GM18519 (cell line): ENCODE data around the gene ASB6.
"Not testable (repeated sequence)": the region's sequence is repeated elsewhere in the genome, so short reads cannot be mapped to it uniquely, and the experiment has no call there.

Experiments used
- ATAC-seq: cut with Tn5 transposase; IDR thresholded peaks from one replicate; pipeline ENCODE4 v1.9.1; 2021; ENCODE audit warnings: mild to moderate bottlenecking, moderate library complexity; ENCODE audit not compliant: unreplicated experiment, low FRiP score

Gene ASB6

DNA sequence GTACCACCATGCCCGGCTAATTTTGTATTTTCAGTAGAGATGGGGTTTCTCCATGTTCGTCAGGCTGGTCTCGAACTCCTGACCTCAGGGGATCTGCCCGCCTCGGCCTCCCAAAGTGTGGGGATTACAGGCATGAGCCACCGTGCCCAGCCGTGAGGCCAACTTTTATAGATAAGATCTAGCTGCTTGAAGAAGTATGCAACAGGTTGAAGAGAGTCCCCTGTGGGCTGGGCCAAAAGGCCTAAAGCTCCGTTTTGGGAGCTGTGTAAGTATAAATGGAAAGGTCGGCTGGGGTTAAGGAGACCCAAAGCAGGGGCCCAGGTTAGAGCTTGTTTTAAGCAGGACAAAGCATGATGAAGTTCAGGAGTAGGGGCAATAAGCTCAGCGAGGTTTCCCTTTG is 49.2 kb downstream of the ASB6 start:
- not testable (repeated sequence) for ATAC-seq

DNA sequence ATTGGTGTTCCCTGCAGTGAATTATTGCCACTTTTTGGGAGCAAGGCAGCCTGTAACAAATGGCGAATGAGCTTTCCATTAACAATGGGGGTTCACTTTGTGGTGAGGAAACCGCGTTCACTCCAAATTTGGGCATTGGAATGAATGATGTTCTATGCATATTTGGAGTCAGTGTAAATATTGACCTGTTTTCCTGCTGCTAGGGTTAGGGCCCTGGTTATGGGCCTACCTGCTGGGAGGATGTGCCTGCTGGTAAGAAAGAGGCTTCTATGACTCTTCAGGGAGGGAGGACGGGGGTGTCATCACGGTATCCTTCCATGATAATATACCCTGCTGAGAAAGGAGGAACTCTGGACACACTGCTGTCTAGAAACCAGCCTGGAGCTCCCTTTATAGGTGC is 50.0 kb downstream of the ASB6 start:
- ATAC-seq = no peak

DNA sequence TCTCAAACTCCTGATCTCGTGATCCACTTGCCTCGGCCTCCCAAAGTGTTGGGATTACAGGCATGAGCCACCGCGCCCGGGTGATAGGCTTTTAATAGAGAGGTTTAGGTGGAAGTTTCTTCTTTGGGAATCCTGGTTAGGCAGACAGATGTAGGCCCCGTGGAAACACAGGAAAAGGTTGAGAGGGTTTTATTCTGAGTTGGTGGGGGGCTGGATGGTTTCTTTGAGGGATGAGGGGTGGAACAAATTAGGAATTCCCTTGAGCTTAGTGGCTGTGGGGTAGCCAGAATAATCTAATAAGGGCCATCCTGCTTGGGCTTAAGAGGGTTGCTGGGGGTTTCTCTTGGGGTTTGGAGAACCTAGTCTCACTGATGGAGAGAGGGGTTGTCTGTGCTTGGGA is 51.5 kb downstream of the ASB6 start:
- ATAC-seq = no peak

DNA sequence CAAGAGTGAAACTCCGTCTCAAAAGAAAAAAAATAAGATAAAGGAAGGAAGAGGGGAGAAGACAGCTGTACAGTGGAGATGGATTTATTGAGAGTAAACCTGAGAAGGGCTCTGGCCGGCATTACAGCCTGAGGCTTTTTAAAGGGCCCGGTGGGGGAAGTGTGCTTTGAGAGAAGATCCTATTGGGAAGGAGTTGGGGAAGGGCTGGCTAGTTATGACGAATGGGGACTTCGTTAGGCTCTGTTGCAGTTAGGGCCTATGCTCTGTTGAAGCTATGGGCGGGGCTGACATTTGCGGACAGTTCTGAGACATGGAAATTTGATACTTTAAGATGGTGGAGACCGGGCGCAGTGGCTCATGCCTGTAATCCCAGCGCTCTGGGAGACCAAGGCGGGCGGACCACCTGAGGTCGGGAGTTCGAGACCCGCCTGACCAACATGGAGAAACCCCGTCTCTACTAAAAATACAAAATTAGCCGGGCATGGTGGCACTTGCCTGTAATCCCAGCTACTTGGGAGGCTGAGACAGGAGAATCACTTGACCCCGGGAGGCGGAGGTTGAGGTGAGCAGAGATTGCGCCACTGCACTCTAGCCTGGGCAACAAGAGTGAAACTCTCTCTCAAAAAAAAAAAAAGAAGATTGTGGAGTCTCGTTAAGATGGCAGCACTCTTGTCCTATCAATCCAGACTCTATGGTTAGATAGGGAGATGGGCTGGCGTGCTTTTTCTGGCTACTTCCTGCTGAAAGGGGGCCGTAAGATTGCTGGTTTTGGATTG is 54.3 kb downstream of the ASB6 start:
- ATAC-seq = no peak

DNA sequence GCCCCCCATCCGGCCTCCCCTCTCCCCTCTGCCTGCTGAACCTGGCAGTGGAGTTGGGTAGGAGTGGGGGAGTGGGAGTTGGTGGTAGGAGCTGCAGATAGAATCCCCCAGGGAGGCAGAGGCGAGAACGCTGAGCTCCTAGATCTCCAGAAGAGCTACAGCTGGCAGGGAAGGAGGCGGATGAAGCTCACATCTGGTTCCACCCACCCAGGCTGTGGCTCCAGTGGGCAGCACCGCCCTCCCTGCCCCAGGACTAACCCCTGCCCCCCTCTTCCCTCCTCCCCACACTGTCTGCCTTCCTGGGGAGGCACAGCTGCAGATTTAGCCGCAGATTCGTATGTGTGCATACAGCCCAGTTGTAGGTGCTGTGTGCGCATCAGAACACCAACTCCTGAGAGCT is 55.3 kb downstream of the ASB6 start:
- ATAC-seq = no peak

DNA sequence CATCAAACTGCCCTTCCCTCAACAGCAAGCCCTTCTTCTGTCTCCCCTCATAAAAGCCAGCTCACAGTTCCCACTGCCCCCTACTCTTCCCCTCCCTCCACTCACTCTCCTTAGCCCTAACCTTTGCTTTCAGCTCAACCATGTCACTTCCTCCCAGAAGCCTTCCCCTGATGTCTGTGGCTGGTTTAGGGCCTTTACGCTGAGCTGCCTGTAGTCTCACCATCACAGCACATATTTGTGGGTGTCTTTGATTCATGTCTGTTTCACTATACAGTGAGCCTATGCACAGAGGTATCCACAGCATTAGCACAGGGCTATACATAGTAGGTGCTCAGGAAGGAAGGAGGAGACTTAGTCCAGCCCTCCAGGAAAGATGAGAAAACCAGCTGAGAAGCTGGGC is 55.7 kb downstream of the ASB6 start:
- no peak for ATAC-seq

DNA sequence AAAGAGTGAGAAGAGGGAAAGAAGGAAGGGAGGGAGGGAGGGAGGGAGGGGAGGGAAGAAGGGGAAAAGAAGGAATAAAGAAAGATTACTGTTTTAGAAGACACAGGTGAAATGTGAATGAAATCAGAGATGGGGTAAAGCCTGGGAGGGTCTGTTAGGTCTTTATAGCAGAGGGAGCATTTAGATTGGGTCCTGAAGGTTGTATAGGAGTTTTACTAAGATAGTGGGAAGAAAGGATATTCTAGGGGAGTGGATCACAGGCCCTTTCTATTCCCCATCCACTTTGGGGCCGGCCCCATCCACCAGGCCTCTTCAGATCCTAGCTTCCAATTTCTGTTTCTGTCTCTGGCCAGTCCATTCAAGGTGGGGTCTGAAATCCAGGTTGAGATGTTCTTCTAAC is 56.6 kb downstream of the ASB6 start:
- ATAC-seq = no peak
